COR-L47 (cell line): ENCODE results near the gene COG4.
A peak's percentile ranks its signal among the peaks of the same experiment; 100 is the strongest.

Experiments used
- DNase-seq: peaks from one replicate; lab custom pipeline; 2025; lab: John Stamatoyannopoulos, UW

Gene COG4

GRCh38 chr16:70478912-70479341 lies 44.4 kb downstream of the COG4 start:
- no peak for DNase-seq

GRCh38 chr16:70478169-70478568 lies 45.2 kb downstream of the COG4 start:
- no peak for DNase-seq

- DNase-seq = no peak
These were observed 46.9 kb downstream of the COG4 start for GRCh38 chr16:70476272-70477020.

GRCh38 chr16:70475054-70475871 lies 48.1 kb downstream of the COG4 start:
- DNase-seq = no peak

- no peak for DNase-seq
These were observed 48.9 kb downstream of the COG4 start for GRCh38 chr16:70474320-70475053.

GRCh38 chr16:70473446-70474319 lies 49.7 kb downstream of the COG4 start:
- no peak for DNase-seq

GRCh38 chr16:70472786-70473433 lies 50.4 kb downstream of the COG4 start:
- DNase-seq = no peak

GRCh38 chr16:70470927-70471341 lies 52.4 kb downstream of the COG4 start:
- peak; percentile 5 for DNase-seq

- no peak for DNase-seq
These were observed 53.0 kb downstream of the COG4 start for GRCh38 chr16:70470141-70470926.

- DNase-seq = no peak
These were observed 54.4 kb downstream of the COG4 start for GRCh38 chr16:70468776-70469525.

GRCh38 chr16:70467608-70468007 lies 55.7 kb downstream of the COG4 start:
- no peak for DNase-seq

- no peak for DNase-seq
These were observed 56.2 kb downstream of the COG4 start for GRCh38 chr16:70467113-70467512.

GRCh38 chr16:70466805-70467076 lies 56.6 kb downstream of the COG4 start:
- no peak for DNase-seq

- no peak for DNase-seq
These were observed 57.2 kb downstream of the COG4 start for GRCh38 chr16:70465999-70466804.

GRCh38 chr16:70463235-70463634 lies 60.1 kb downstream of the COG4 start:
- DNase-seq = no peak

- no peak for DNase-seq
These were observed 62.6 kb downstream of the COG4 start for GRCh38 chr16:70460737-70461261.

GRCh38 chr16:70457446-70458166 lies 65.7 kb downstream of the COG4 start:
- no peak for DNase-seq

- DNase-seq = no peak
These were observed 67.4 kb downstream of the COG4 start for GRCh38 chr16:70455910-70456309.
